Duodenal mucosa (tissue), 2 donors: Measurements from ENCODE around the gene PCIF1.
"Not testable (repeated sequence)": the region's sequence is repeated elsewhere in the genome, so short reads cannot be mapped to it uniquely, and the experiment has no call there.

Source experiments
- H3K27ac ChIP-seq: one replicate; pipeline ENCODE4 v1.7.0; 2013; ENCODE audit warnings: low read depth, low read length
- H3K27me3 ChIP-seq, 2 donors: one replicate each; pipeline ENCODE4 v1.7.0; 2013; ENCODE audit warnings: low read length in 2 of 2, control low read depth in 1 of 2; ENCODE audit not compliant: insufficient read depth in 2 of 2, control insufficient read depth in 1 of 2
- H3K36me3 ChIP-seq, 2 donors: one replicate each; pipeline ENCODE4 v1.7.0; 2013; ENCODE audit warnings: low read length in 2 of 2, control low read depth in 1 of 2; ENCODE audit not compliant: insufficient read depth in 2 of 2, control insufficient read depth in 1 of 2
- H3K4me1 ChIP-seq, 2 donors: one replicate each; pipeline ENCODE4 v1.7.0; 2013; ENCODE audit warnings: low read length in 2 of 2, control low read depth in 1 of 2; ENCODE audit not compliant: insufficient read depth in 2 of 2, control insufficient read depth in 1 of 2
- H3K4me3 ChIP-seq, 2 donors: one replicate each; pipeline ENCODE4 v1.7.0; 2013; ENCODE audit warnings: low read length in 2 of 2, low read depth in 1 of 2
- H3K9ac ChIP-seq, 2 donors: one replicate each; pipeline ENCODE4 v1.7.0; 2013; ENCODE audit warnings: low read length in 2 of 2, low read depth in 1 of 2
- H3K9me3 ChIP-seq, 2 donors: one replicate each; pipeline ENCODE4 v1.7.0; 2013; ENCODE audit warnings: low read length in 2 of 2, control low read depth in 1 of 2; ENCODE audit not compliant: control insufficient read depth in 1 of 2

The PCIF1 gene

GRCh38 chr20:45893831-45894230 lies 40.7 kb upstream of the PCIF1 start:
- Histone ChIP-seq H3K27me3 (no peaks in the 10 kb centered on the region), H3K27ac (no peak overlapping the region), H3K36me3 (peaks cover 26 to 53% of the 10 kb centered on the region in 2 donors), H3K4me1 (peaks cover 24 to 36% of the 10 kb centered on the region in 2 donors), H3K9me3 (no peaks in the 10 kb centered on the region), H3K4me3 (no peak overlapping the region), H3K9ac (no peak overlapping the region)

- Histone ChIP-seq H3K36me3 (peaks cover 26 to 57% of the 10 kb centered on the region in 2 donors), H3K27me3 (no peaks in the 10 kb centered on the region), H3K4me1 (peaks cover 20 to 29% of the 10 kb centered on the region in 2 donors), H3K9me3 (no peaks in the 10 kb centered on the region), H3K9ac (no peak overlapping the region), H3K4me3 (no peak overlapping the region), H3K27ac (no peak overlapping the region)
Observed at GRCh38 chr20:45894797-45895196, 39.7 kb upstream of the PCIF1 start.

GRCh38 chr20:45896641-45897161 lies 37.8 kb upstream of the PCIF1 start:
- Histone ChIP-seq H3K27ac (no peak overlapping the region), H3K4me3 (no peak overlapping the region), H3K9ac (no peak overlapping the region), H3K4me1 (peaks cover 16 to 17% of the 10 kb centered on the region in 2 donors), H3K27me3 (no peaks in the 10 kb centered on the region), H3K9me3 (no peaks in the 10 kb centered on the region), H3K36me3 (peaks cover 26 to 63% of the 10 kb centered on the region in 2 donors)

GRCh38 chr20:45897289-45897688 lies 37.2 kb upstream of the PCIF1 start:
- no peaks in the 10 kb centered on the region for H3K9me3 ChIP-seq
- H3K4me3 ChIP-seq: no peak overlapping the region
- no peak overlapping the region for H3K9ac ChIP-seq
- H3K4me1 ChIP-seq: peaks cover 10 to 12% of the 10 kb centered on the region in 2 donors
- H3K27me3 ChIP-seq: no peaks in the 10 kb centered on the region
- no peak overlapping the region for H3K27ac ChIP-seq
- peaks cover 26 to 63% of the 10 kb centered on the region in 2 donors for H3K36me3 ChIP-seq

- Histone ChIP-seq H3K9ac (no peak overlapping the region), H3K27me3 (no peaks in the 10 kb centered on the region), H3K4me1 (peaks cover 6 to 8% of the 10 kb centered on the region in 2 donors), H3K27ac (no peak overlapping the region), H3K36me3 (peaks cover 26 to 61% of the 10 kb centered on the region in 2 donors), H3K4me3 (no peak overlapping the region), H3K9me3 (no peaks in the 10 kb centered on the region)
Observed at GRCh38 chr20:45897692-45898091, 36.8 kb upstream of the PCIF1 start.

- Histone ChIP-seq H3K4me3 (no peak overlapping the region), H3K36me3 (peaks cover 26 to 56% of the 10 kb centered on the region in 2 donors)
Observed at GRCh38 chr20:45898285-45898684, 36.2 kb upstream of the PCIF1 start.

GRCh38 chr20:45899046-45899835 lies 35.2 kb upstream of the PCIF1 start:
- no peaks in the 10 kb centered on the region for H3K9me3 ChIP-seq
- peaks cover 21 to 50% of the 10 kb centered on the region in 2 donors for H3K36me3 ChIP-seq
- no peak overlapping the region for H3K9ac ChIP-seq
- H3K4me3 ChIP-seq: no peak overlapping the region
- H3K27me3 ChIP-seq: no peaks in the 10 kb centered on the region
- H3K4me1 ChIP-seq: no peaks in the 10 kb centered on the region
- no peak overlapping the region for H3K27ac ChIP-seq

More at GRCh38 chr20:45898285-45898684, 36.2 kb upstream of the PCIF1 start:
- Histone ChIP-seq H3K4me1 (peaks cover under 1 to 2% of the 10 kb centered on the region in 2 donors), H3K9ac (no peak overlapping the region), H3K27me3 (no peaks in the 10 kb centered on the region), H3K9me3 (no peaks in the 10 kb centered on the region), H3K27ac (no peak overlapping the region)

- peaks cover 16 to 34% of the 10 kb centered on the region in 2 donors for H3K36me3 ChIP-seq
- not testable (repeated sequence) for H3K9ac ChIP-seq, H3K27me3 ChIP-seq, H3K4me1 ChIP-seq, H3K9me3 ChIP-seq, H3K27ac ChIP-seq, H3K4me3 ChIP-seq
Observed at GRCh38 chr20:45901332-45901731, 33.2 kb upstream of the PCIF1 start.

- H3K4me3 ChIP-seq: no peak overlapping the region
- no peaks in the 10 kb centered on the region for H3K4me1 ChIP-seq
- peaks cover 8 to 27% of the 10 kb centered on the region in 2 donors for H3K36me3 ChIP-seq
- H3K9ac ChIP-seq: no peak overlapping the region
- no peak overlapping the region for H3K27ac ChIP-seq
- no peaks in the 10 kb centered on the region for H3K27me3 ChIP-seq
- H3K9me3 ChIP-seq: no peaks in the 10 kb centered on the region
Observed at GRCh38 chr20:45902199-45902701, 32.2 kb upstream of the PCIF1 start.
